GM12891 (cell line): ENCODE results near the gene CCT6B.
A peak's percentile ranks its signal among the peaks of the same experiment; 100 is the strongest.

Experiments used
- DNase-seq: peaks from one replicate; pipeline ENCODE4 v3.0.0; 2011; ENCODE audit warnings: low spot score; ENCODE audit not compliant: insufficient read length
- FAIRE-seq: peaks from 2 replicates; lab custom pipeline; 2011; peaks lifted over from hg19 to GRCh38; lab: Jason Lieb, UNC
- PAX5 ChIP-seq: IDR thresholded peaks from 2 replicates; pipeline ENCODE4 v1.6.1; 2011; ENCODE audit warnings: low read length, moderate library complexity, mild to moderate bottlenecking; ENCODE audit not compliant: insufficient read depth, severe bottlenecking
- POLR2A ChIP-seq: IDR thresholded peaks from 2 replicates; pipeline ENCODE4 v1.6.1; 2011; ENCODE audit warnings: low read depth, low read length, control low read depth
- POLR2AphosphoS5 ChIP-seq: IDR thresholded peaks from 2 replicates; pipeline ENCODE4 v1.6.1; 2011; ENCODE audit warnings: low read depth, low read length, control low read depth
- POU2F2 ChIP-seq: IDR thresholded peaks from 2 replicates; pipeline ENCODE4 v1.6.1; 2011; ENCODE audit warnings: low read depth, mild to moderate bottlenecking, control low read depth, low read length, moderate library complexity
- SPI1 ChIP-seq: IDR thresholded peaks from 2 replicates; pipeline ENCODE4 v1.6.1; 2011; ENCODE audit warnings: low read depth, low read length, control low read depth
- TAF1 ChIP-seq: IDR thresholded peaks from 2 replicates; pipeline ENCODE4 v1.6.1; 2011; ENCODE audit warnings: low read depth, low read length, control low read depth

The CCT6B gene

GRCh38 chr17:34999456-34999855, 38.2 kb upstream of the CCT6B start:
- FAIRE-seq (no peak), DNase-seq (no peak)
- TF ChIP-seq TAF1: no peak
- no peak for TF ChIP-seq PAX5
- no peak for TF ChIP-seq POLR2A
- no peak for TF ChIP-seq SPI1

GRCh38 chr17:34998205-34998604, 36.9 kb upstream of the CCT6B start:
- peak; percentile 84 for DNase-seq
- no peak for TF ChIP-seq POU2F2
- TF ChIP-seq SPI1: peak; percentile 47
- FAIRE-seq: peak; percentile 94

GRCh38 chr17:34997355-34997862, 36.1 kb upstream of the CCT6B start:
- no peak for TF ChIP-seq TAF1
- no peak for TF ChIP-seq PAX5
- TF ChIP-seq SPI1: no peak
- TF ChIP-seq POU2F2: no peak
- no peak for TF ChIP-seq POLR2AphosphoS5
- TF ChIP-seq POLR2A: no peak
- no peak for DNase-seq
- no peak for FAIRE-seq

- no peak for DNase-seq
- no peak for FAIRE-seq
- no peak for TF ChIP-seq PAX5
- TF ChIP-seq POLR2AphosphoS5: no peak
- no peak for TF ChIP-seq SPI1
- no peak for TF ChIP-seq POU2F2
- no peak for TF ChIP-seq POLR2A
- no peak for TF ChIP-seq TAF1
Observed at GRCh38 chr17:34996422-34997285, 35.4 kb upstream of the CCT6B start.

GRCh38 chr17:34993031-34993430, 31.8 kb upstream of the CCT6B start:
- FAIRE-seq (no peak), DNase-seq (no peak)

GRCh38 chr17:34991606-34992005, 30.3 kb upstream of the CCT6B start:
- FAIRE-seq (no peak), DNase-seq (no peak)
- TF ChIP-seq POLR2AphosphoS5 (no peak), POLR2A (no peak), POU2F2 (no peak), PAX5 (no peak), SPI1 (no peak), TAF1 (no peak)

More at GRCh38 chr17:34993031-34993430, 31.8 kb upstream of the CCT6B start:
- TF ChIP-seq POLR2A (no peak), PAX5 (no peak)

- no peak for DNase-seq
- FAIRE-seq: no peak
- TF ChIP-seq SPI1 (no peak), POLR2AphosphoS5 (no peak), POU2F2 (no peak), POLR2A (no peak), TAF1 (no peak), PAX5 (no peak)
Observed at GRCh38 chr17:34990921-34991365, 29.7 kb upstream of the CCT6B start.

- FAIRE-seq: no peak
- no peak for DNase-seq
Observed at GRCh38 chr17:34989473-34989872, 28.2 kb upstream of the CCT6B start.

GRCh38 chr17:34988644-34989043, 27.4 kb upstream of the CCT6B start:
- FAIRE-seq (no peak), DNase-seq (no peak)
- TF ChIP-seq POLR2A: no peak
- 0 out of 2 replicates have a peak, but pooled peaks have one; percentile 1 for TF ChIP-seq SPI1

More at GRCh38 chr17:34989473-34989872, 28.2 kb upstream of the CCT6B start:
- TF ChIP-seq TAF1: no peak
- no peak for TF ChIP-seq POLR2AphosphoS5
- TF ChIP-seq POU2F2: no peak
- TF ChIP-seq POLR2A: no peak
- TF ChIP-seq SPI1: no peak
- TF ChIP-seq PAX5: no peak

- no peak for DNase-seq
- TF ChIP-seq POLR2AphosphoS5 (no peak), TAF1 (no peak), SPI1 (no peak), POU2F2 (no peak), PAX5 (no peak), POLR2A (no peak)
- FAIRE-seq: no peak
Observed at GRCh38 chr17:34987232-34987631, 26.0 kb upstream of the CCT6B start.
